Cardiac muscle cell (in vitro differentiated cells and primary cell): Measurements from ENCODE around the gene DHRSX. TPM values are rescaled to one million over a fixed set of nuclear protein-coding genes. Genes with fewer than 3 reads are reported as not detected.
"Not testable (repeated sequence)": the region's sequence is repeated elsewhere in the genome, so short reads cannot be mapped to it uniquely, and the experiment has no call there.

ENCODE experiments used
- DNase-seq, 2 donors: peaks; one replicate each; pipeline versions ENCODE4 v3.0.0 to v3.0.0-alpha.2; 2010 to 2017; ENCODE audit warnings: low read depth in 1 of 2, low spot score in 1 of 2
- H3K27ac ChIP-seq: fragments of 200-600 bp; sonication (generic); 2 replicates; pipeline ENCODE4 v1.5.1; 2016
- H3K27me3 ChIP-seq: fragments of 200-600 bp; sonication (generic); 2 replicates; pipeline ENCODE4 v1.6.0; 2016; ENCODE audit warnings: control low read depth
- H3K36me3 ChIP-seq: fragments of 200-600 bp; sonication (generic); 2 replicates; pipeline ENCODE4 v1.5.1; 2016; ENCODE audit warnings: control low read depth
- H3K4me1 ChIP-seq: fragments of 200-600 bp; sonication (generic); 2 replicates; pipeline ENCODE4 v1.8.1; 2017; ENCODE audit warnings: low read depth, mild to moderate bottlenecking, mixed run types
- H3K4me3 ChIP-seq: fragments of 200-600 bp; sonication (generic); 2 replicates; pipeline ENCODE4 v1.5.1; 2016; ENCODE audit warnings: mild to moderate bottlenecking
- H3K9me3 ChIP-seq: fragments of 200-600 bp; sonication (generic); 2 replicates; pipeline ENCODE4 v1.5.1; 2017; ENCODE audit warnings: low read depth, mild to moderate bottlenecking, control low read depth
- CTCF ChIP-seq: IDR thresholded peaks from 2 replicates; pipeline ENCODE4 v1.5.1; 2012; ENCODE audit warnings: low read depth, mild to moderate bottlenecking, low read length
- polyA plus RNA-seq: library from polyadenylated mRNA; unstranded; fragments of >200 nt; fragmentation: Nextera tagmentation; extraction: Ambion mirVana; gene quantifications from 2 replicates; pipeline ENCODE4 v1.2.1, GENCODE V29; 2016
- total RNA-seq: library from RNA; depleted of rRNA; stranded (reverse); fragments of >200 nt; gene quantifications from 2 replicates; pipeline ENCODE4 v1.2.3, GENCODE V29; 2016

The DHRSX gene
- total and polyA plus RNA-seq, 2 experiments from 2014 or later, result 20.4 to 33.4 TPM

DNA sequence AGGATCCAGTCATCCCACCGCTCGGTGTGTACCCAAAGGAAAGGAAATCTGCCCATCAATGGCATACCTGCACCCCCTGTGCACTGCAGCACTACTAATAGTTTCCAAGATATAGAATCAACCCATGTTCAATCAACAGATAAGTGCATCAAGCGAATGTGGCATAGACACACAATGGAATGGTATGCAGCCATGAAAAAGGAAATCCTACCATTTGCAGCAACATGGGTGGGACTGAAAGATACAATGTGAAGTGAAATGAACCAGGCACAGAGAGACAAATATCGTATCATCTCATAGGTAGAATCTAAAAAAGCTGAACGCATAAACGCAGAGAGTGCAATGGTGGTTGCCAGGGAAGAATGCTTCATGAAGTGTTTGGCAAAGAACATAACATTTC, 42.5 kb downstream of the DHRSX start:
- Histone ChIP-seq H3K27ac (no peak overlapping the region), H3K4me3 (no peak overlapping the region), H3K9me3 (no peaks in the 10 kb centered on the region), H3K4me1 (no peaks in the 10 kb centered on the region), H3K27me3 (no peaks in the 10 kb centered on the region), H3K36me3 (no peaks in the 10 kb centered on the region)
- DNase-seq, result no peak
- TF ChIP-seq CTCF, result no peak

DNA sequence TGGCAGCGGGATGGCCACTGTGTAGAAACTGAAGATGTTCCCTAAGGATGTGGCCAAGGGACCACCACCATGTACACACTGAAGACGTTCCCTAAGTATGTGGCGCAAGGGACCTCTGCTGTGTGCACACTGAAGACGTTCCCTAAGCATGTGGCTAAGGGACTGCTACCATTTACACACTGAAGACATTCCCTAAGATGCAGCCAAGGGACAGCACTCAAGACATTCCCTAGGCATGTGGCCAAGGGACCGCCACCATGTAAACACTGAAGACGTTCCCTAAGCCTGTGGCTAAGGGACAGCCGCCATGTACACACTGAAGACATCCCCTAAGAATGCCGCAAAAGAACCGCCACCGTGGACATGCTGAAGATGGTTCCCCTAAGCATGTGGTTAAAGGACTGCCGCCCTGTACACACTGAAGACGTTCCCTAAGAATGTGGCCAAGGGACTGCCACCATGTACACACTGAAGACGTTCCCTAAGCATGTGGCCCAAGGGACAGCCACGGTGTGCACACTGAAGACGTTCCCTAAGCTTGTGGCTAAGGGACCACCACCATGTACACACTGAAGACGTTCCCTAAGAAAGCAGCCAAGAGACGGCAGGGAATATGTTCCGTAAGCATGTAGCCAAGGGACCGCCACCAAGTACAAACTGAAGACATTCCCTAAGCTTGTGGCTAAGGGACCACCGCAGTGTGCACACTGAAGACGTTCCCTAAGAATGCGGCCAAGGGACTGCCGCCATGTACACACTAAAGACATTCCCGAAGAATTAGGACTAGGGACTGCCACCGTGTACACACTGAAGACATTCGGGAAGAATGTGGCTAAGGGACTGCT, 43.3 kb downstream of the DHRSX start:
- TF ChIP-seq CTCF, result no peak
- no peak overlapping the region for H3K27ac ChIP-seq
- no peak overlapping the region for H3K4me3 ChIP-seq
- no peaks in the 10 kb centered on the region for H3K9me3 ChIP-seq
- DNase-seq, result no peak
- no peaks in the 10 kb centered on the region for H3K27me3 ChIP-seq
- no peaks in the 10 kb centered on the region for H3K4me1 ChIP-seq
- no peaks in the 10 kb centered on the region for H3K36me3 ChIP-seq

DNA sequence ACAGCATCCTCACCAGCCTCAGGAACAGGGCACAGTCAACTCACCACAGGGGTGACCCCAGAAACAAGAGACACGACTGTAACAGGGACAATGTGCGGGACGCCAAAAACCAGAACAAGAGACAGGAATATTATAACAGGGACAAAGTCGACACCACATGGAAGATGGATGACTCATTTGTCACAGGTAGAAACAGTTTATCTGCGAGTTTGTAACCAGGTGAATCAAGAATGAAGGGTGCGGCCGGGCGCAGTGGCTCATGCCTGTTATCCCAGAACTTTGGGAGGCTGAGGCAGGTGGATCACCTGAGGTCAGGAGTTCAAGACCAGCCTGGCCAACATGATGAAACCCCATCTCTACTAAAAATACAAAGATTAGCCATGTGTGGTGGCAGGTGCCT, 44.7 kb downstream of the DHRSX start:
- H3K27me3 ChIP-seq, result not testable (repeated sequence)

DNA sequence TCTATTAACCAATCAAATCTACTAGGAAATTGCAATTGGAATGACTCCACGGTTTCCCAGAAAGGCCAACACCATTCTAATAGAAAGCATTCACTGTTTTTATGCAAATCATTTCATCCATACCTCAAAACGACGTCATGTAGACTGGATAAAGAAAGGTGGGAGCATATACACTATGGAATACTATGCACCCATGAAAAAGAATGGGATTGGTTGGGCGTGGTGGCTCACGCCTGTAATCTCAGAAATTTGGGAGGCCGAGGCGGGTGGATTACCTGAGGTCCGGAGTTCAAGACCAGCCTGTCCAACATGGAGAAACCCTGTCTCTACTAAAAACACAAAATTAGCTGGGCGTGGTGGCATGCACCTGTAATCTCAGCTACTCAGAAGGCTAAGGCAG, 46.2 kb downstream of the DHRSX start:
- not testable (repeated sequence) for H3K4me3 ChIP-seq, H3K9me3 ChIP-seq, H3K27me3 ChIP-seq, H3K27ac ChIP-seq, DNase-seq, H3K36me3 ChIP-seq, H3K4me1 ChIP-seq

More for the DNA sequence above, 44.7 kb downstream of the DHRSX start:
- H3K36me3 ChIP-seq, DNase-seq, H3K9me3 ChIP-seq, H3K4me1 ChIP-seq, H3K27ac ChIP-seq, H3K4me3 ChIP-seq: not testable (repeated sequence)

- H3K9me3 ChIP-seq, result no peaks in the 10 kb centered on the region
- TF ChIP-seq CTCF, result no peak
- no peaks in the 10 kb centered on the region for H3K27me3 ChIP-seq
- DNase-seq, result no peak
- H3K4me3 ChIP-seq, result no peak overlapping the region
- H3K36me3 ChIP-seq, result no peaks in the 10 kb centered on the region
- H3K27ac ChIP-seq, result no peak overlapping the region
- no peaks in the 10 kb centered on the region for H3K4me1 ChIP-seq
These were observed 48.0 kb downstream of the DHRSX start for GRCh38 chrX:2452799-2453198.

DNA sequence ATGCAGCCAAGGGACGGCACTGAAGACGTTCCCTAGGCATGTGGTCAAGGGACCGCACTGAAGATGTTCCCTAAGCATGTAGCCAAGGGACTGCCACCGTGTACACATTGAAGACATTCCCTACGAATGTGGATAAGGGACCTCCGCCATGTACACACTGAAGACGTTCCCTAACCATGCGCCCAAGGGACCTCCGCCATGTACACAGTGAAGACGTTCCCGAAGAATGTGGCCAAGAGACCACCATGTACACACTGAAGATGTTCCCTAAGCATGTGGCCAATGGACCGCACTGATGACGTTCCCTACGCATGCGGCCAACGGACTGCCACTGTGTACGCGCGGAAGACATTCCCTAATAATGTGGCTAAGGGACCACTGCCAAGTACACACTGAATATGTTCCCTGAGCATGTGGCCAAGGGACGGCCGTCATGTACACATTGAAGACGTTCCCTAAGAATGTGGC, 48.4 kb downstream of the DHRSX start:
- TF ChIP-seq CTCF, result no peak
- H3K4me3 ChIP-seq, result no peak overlapping the region
- H3K36me3 ChIP-seq, result no peaks in the 10 kb centered on the region
- H3K9me3 ChIP-seq, result no peaks in the 10 kb centered on the region
- H3K27me3 ChIP-seq, result no peaks in the 10 kb centered on the region
- no peak for DNase-seq
- no peaks in the 10 kb centered on the region for H3K4me1 ChIP-seq
- no peak overlapping the region for H3K27ac ChIP-seq
